VCaP (cell line): ENCODE data around the gene ZNF429.

Source experiments
- H3K27ac ChIP-seq: fragments of 450-650 bp; 2 replicates; pipeline ENCODE4 v1.5.1; 2017
- TF ChIP-seq, protein P1 (sequence below): fragments of 450-650 bp; conservative IDR thresholded peaks from 2 replicates; pipeline ENCODE4 v1.5.1; 2017; ENCODE audit warnings: mild to moderate bottlenecking, moderate library complexity

The ZNF429 gene

DNA sequence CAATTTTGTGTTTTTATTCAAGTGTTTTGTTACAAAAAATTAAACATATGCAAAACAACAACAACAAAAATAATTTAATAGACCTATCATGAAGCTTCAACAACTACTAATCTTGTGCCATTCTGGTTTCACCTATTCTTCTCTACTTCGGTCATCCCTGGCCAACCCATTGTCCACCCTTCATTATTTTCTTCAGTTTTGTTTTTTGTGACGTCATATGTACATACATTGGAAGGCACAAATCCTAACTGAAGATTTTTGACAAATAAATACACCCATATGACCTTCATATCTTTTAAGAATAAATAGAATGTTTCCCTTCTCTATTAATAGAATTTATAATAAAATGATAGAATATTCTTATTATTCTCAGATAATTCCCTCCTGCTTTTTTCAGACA lies 69.2 kb downstream of the ZNF429 start:
- TF ChIP-seq, protein P1, sequence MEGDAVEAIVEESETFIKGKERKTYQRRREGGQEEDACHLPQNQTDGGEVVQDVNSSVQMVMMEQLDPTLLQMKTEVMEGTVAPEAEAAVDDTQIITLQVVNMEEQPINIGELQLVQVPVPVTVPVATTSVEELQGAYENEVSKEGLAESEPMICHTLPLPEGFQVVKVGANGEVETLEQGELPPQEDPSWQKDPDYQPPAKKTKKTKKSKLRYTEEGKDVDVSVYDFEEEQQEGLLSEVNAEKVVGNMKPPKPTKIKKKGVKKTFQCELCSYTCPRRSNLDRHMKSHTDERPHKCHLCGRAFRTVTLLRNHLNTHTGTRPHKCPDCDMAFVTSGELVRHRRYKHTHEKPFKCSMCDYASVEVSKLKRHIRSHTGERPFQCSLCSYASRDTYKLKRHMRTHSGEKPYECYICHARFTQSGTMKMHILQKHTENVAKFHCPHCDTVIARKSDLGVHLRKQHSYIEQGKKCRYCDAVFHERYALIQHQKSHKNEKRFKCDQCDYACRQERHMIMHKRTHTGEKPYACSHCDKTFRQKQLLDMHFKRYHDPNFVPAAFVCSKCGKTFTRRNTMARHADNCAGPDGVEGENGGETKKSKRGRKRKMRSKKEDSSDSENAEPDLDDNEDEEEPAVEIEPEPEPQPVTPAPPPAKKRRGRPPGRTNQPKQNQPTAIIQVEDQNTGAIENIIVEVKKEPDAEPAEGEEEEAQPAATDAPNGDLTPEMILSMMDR, result no peak
- no peak overlapping the region for H3K27ac ChIP-seq

DNA sequence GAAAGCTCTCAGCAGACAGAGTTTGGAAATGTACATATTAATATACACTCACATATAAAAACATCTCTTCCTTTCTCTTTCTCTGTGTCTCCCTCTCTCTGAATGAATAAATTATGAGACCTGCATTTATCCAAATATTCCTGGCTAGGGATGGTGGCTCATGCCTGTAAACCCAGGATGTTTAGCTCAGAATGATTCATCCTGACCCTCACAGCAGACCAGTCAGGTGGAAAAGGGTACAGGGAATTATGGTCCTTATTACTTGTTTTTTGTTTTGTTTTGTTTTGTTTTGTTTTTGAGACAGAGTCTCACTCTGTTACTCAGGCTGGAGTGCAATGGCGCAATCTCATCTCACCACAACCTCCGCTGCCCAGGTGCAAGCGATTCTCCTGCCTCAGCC lies 71.1 kb downstream of the ZNF429 start:
- TF ChIP-seq, protein P1, result no peak
- no peak overlapping the region for H3K27ac ChIP-seq

DNA sequence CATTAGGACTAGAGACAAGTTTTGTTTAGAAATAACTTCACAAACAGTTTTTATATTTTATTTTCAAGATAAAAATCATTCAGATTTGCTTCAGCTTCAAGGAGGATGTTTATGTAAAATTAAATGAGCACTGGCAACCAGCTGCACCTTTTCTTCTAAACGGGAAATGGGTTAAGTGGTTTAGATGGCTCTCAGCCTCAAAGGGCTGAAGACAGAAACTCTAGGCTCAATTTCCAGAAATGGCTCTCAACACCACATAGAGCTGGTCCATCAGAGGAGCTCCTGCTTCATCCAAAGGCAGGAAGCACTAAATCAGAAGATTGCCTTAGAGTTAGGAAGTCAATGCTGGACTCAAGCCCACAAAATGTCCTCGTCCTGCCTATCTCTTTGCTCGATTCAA lies 74.7 kb downstream of the ZNF429 start:
- H3K27ac ChIP-seq, result no peak overlapping the region
- TF ChIP-seq, protein P1, result no peak

DNA sequence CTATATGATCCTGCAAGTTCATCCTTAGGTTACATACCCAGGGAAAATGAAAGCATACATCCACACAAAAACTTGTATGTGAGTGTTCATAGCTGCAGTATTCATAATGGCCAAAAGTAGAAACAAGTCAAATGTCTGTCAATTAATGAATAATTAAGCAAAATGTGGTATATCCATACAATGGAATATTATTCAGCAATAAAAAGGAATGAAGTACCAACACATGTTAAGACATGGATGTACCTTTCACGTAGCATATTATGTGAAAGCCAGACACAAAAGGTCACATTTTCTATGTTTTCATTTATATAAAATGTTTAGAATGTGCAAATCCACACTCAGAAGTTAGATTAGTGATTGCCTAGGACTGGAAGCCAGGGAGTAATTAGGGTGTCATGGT lies 75.4 kb downstream of the ZNF429 start:
- TF ChIP-seq, protein P1, result no peak
- H3K27ac ChIP-seq, result no peak overlapping the region

DNA sequence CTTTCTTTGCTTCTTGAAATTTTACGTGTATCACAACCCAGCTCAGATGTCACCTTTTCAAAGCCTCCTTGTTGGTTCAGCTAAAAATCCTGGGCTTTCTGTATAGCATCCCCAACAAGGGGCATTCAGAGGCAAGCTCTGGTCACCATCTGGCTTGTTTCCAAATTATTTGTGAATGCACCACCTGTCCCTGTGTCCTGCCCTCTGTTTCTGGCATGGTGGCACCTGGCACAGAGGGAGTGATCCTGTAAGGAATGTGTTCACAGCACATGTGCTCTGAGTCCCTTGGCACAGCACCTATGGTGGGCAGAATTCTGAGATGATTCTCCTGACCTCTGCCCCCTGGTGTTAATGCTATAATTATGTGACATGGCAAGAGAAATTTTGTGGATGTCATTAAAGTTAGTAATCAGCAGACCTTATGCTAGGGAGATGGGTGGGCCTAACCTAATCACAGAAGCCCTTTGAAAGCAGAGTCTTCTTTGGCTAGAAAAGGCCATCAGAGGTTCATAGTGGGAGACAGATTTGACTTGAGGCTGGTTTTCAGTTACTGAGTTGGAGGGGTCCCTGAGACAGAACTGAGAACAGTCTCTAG lies 76.3 kb downstream of the ZNF429 start:
- TF ChIP-seq, protein P1, result no peak
- H3K27ac ChIP-seq, result no peak overlapping the region

DNA sequence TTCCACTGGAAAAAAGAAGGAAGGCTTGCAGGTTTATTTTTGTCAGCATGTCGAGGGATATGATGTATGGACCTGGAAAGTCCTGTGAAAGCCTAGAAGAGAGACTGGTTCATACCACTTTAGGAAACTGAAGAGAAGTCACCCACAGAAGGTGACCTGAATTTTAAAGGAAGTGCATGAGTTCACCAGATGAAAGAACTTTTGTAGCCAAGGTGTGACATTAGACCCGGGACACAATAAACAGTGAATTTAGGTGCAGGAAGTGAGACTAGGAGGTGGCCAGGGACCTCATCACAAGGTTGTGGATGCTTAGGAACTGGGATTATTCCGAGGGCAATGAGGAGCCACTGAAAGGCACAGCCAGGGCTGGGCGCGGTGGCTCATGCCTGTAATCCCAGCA lies 79.1 kb downstream of the ZNF429 start:
- no peak overlapping the region for H3K27ac ChIP-seq

DNA sequence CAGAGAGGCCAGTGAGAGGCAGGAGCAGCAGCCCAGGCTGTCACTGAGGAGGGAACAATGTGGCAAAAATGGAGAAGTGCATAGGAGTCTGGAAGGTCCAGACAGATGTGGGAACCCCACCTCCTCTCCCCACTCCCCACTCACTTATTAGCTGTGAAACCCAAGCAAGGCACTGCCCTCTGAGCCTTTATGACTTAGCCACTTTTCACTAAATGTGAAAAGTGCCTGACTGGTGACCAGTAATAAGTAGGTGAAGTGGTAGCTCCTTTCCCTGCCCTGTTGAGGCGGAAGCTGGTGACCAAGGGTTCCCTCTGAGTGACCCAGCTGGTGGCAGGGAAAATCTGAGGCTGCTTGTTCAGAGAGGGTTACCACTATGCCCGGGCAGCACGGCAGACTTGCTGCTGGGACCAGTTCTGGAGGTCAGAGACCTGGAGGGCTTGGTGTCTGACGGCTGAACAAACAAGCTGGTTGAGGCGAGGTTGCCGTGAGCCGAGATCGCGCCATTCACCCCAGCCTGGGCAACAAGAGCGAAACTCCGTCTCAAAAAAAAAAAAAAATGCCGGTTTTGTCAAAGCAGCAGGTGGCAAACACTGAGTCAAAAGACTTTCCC lies 80.0 kb downstream of the ZNF429 start:
- TF ChIP-seq, protein P1, result no peak
- no peak overlapping the region for H3K27ac ChIP-seq

More for the DNA sequence above, 79.1 kb downstream of the ZNF429 start:
- TF ChIP-seq, protein P1, result no peak
